ENCODE results near the gene RSL24D1. TPM values are rescaled to one million over a fixed set of nuclear protein-coding genes. Genes with fewer than 3 reads are reported as not detected.

The RSL24D1 gene
- polyA plus RNA-seq (2013) = 70.1 and 71.4 TPM in 2 replicates

GRCh38 chr15:55196458-55197361, at the start of gene RSL24D1:
Gene RSL24D1, minus strand, starts transcription at chr15:55196941. Its CDS starts 51 bp downstream, at chr15:55196890.
- Histone ChIP-seq H3K23ac (ENCODE audit: low read length) (no peak within 1 kb of the TSS), H3K36me3 (ENCODE audit: control insufficient read depth in 1 of 2, insufficient read depth in 2 of 2, low read length in 2 of 2) (peaks cover 0 to 4% of the 10 kb centered on the region in 2 experiments), H3K18ac (ENCODE audit: low read length) (peak within 1 kb of the TSS; percentile 76), H3K4me2 (ENCODE audit: low read length) (peak within 1 kb of the TSS; percentile 97), H3K79me1 (ENCODE audit: low read length) (peaks cover 5% of the 10 kb centered on the region), H2BK120ac (ENCODE audit: insufficient read depth, low read length, poor library complexity) (peak within 1 kb of the TSS; percentile 48), H3K27me3 (ENCODE audit: insufficient read depth, low read length) (no peaks in the 10 kb centered on the region), H3K27ac (ENCODE audit: low read depth, low read length) (peak within 1 kb of the TSS; percentile 84), H3K9me3 (ENCODE audit: insufficient read depth, low read depth, low read length) (no peaks in the 10 kb centered on the region), H3K9ac (ENCODE audit: low read length) (peak within 1 kb of the TSS; percentile 98), H2AK5ac (ENCODE audit: low read length) (peak within 1 kb of the TSS; percentile 9), H3K79me2 (ENCODE audit: control insufficient read depth, insufficient read depth, low read length, poor library complexity) (peaks cover 9% of the 10 kb centered on the region), H3K4me3 (ENCODE audit: low read depth, low read length) (peak within 1 kb of the TSS; percentile 98), H3K4me1 (ENCODE audit: control insufficient read depth in 1 of 2, insufficient read depth in 2 of 2, low read length in 2 of 2) (no peaks in the 10 kb centered on the region), H2AFZ (ENCODE audit: insufficient read depth, low read length, poor library complexity) (peak within 1 kb of the TSS; percentile 89), H2BK5ac (ENCODE audit: low read depth, low read length, poor library complexity) (peak within 1 kb of the TSS; percentile 45), H3K4ac (ENCODE audit: low read depth, low read length) (peak within 1 kb of the TSS; percentile 75), H2BK12ac (ENCODE audit: low read length) (no peak within 1 kb of the TSS), H4K8ac (ENCODE audit: low read depth, low read length) (peak within 1 kb of the TSS; percentile 96), H4K12ac (ENCODE audit: low read depth, low read length) (peak within 1 kb of the TSS; percentile 80), H3K14ac (ENCODE audit: low read length) (peak within 1 kb of the TSS; percentile 90), H4K91ac (ENCODE audit: low read depth, low read length) (peak within 1 kb of the TSS; percentile 91)
- peak; percentile 100 for DNase-seq
- WGBS (ENCODE audit: extremely low coverage, insufficient coverage, insufficient read length) = no CpG with 5 or more reads among the region's 62 CpGs

GRCh38 chr15:55245059-55245458, 48.3 kb upstream of the RSL24D1 start:
- Histone ChIP-seq H3K36me3 (ENCODE audit: control insufficient read depth in 1 of 2, insufficient read depth in 2 of 2, low read length in 2 of 2) (no peaks in the 10 kb centered on the region), H2BK120ac (ENCODE audit: insufficient read depth, low read length, poor library complexity) (no peak overlapping the region), H2BK12ac (ENCODE audit: low read length) (no peak overlapping the region), H3K14ac (ENCODE audit: low read length) (no peak overlapping the region), H4K91ac (ENCODE audit: low read depth, low read length) (no peak overlapping the region), H3K4me2 (ENCODE audit: low read length) (no peak overlapping the region), H3K23ac (ENCODE audit: low read length) (no peak overlapping the region), H3K18ac (ENCODE audit: low read length) (no peak overlapping the region), H2BK5ac (ENCODE audit: low read depth, low read length, poor library complexity) (no peak overlapping the region), H3K4me3 (ENCODE audit: low read depth, low read length) (no peak overlapping the region), H3K27ac (ENCODE audit: low read depth, low read length) (no peak overlapping the region), H4K12ac (ENCODE audit: low read depth, low read length) (no peak overlapping the region), H4K8ac (ENCODE audit: low read depth, low read length) (no peak overlapping the region), H3K4ac (ENCODE audit: low read depth, low read length) (no peak overlapping the region), H2AK5ac (ENCODE audit: low read length) (no peak overlapping the region), H3K9me3 (ENCODE audit: insufficient read depth, low read depth, low read length) (no peaks in the 10 kb centered on the region), H2AFZ (ENCODE audit: insufficient read depth, low read length, poor library complexity) (no peak overlapping the region), H3K9ac (ENCODE audit: low read length) (no peak overlapping the region), H3K27me3 (ENCODE audit: insufficient read depth, low read length) (no peaks in the 10 kb centered on the region), H3K4me1 (ENCODE audit: control insufficient read depth in 1 of 2, insufficient read depth in 2 of 2, low read length in 2 of 2) (peaks cover 0 to 3% of the 10 kb centered on the region in 2 experiments), H3K79me1 (ENCODE audit: low read length) (no peaks in the 10 kb centered on the region), H3K79me2 (ENCODE audit: control insufficient read depth, insufficient read depth, low read length, poor library complexity) (no peaks in the 10 kb centered on the region)
- WGBS (ENCODE audit: extremely low coverage, insufficient coverage, insufficient read length) = no CpG with 5 or more reads among the region's 4 CpGs
- DNase-seq = no peak

- Histone ChIP-seq H2BK12ac (ENCODE audit: low read length) (no peak overlapping the region), H4K91ac (ENCODE audit: low read depth, low read length) (no peak overlapping the region), H3K4me2 (ENCODE audit: low read length) (no peak overlapping the region), H3K4me1 (ENCODE audit: control insufficient read depth in 1 of 2, insufficient read depth in 2 of 2, low read length in 2 of 2) (no peaks in the 10 kb centered on the region), H2BK5ac (ENCODE audit: low read depth, low read length, poor library complexity) (no peak overlapping the region), H3K23ac (ENCODE audit: low read length) (no peak overlapping the region), H3K4me3 (ENCODE audit: low read depth, low read length) (no peak overlapping the region), H2AFZ (ENCODE audit: insufficient read depth, low read length, poor library complexity) (no peak overlapping the region), H2BK120ac (ENCODE audit: insufficient read depth, low read length, poor library complexity) (no peak overlapping the region), H3K79me2 (ENCODE audit: control insufficient read depth, insufficient read depth, low read length, poor library complexity) (no peaks in the 10 kb centered on the region), H4K12ac (ENCODE audit: low read depth, low read length) (no peak overlapping the region), H3K9ac (ENCODE audit: low read length) (no peak overlapping the region), H2AK5ac (ENCODE audit: low read length) (no peak overlapping the region), H3K4ac (ENCODE audit: low read depth, low read length) (no peak overlapping the region), H3K27ac (ENCODE audit: low read depth, low read length) (no peak overlapping the region), H4K8ac (ENCODE audit: low read depth, low read length) (no peak overlapping the region), H3K18ac (ENCODE audit: low read length) (no peak overlapping the region), H3K14ac (ENCODE audit: low read length) (no peak overlapping the region), H3K27me3 (ENCODE audit: insufficient read depth, low read length) (no peaks in the 10 kb centered on the region), H3K36me3 (ENCODE audit: control insufficient read depth in 1 of 2, insufficient read depth in 2 of 2, low read length in 2 of 2) (no peaks in the 10 kb centered on the region), H3K79me1 (ENCODE audit: low read length) (no peaks in the 10 kb centered on the region), H3K9me3 (ENCODE audit: insufficient read depth, low read depth, low read length) (no peaks in the 10 kb centered on the region)
- no peak for DNase-seq
- no CpG with 5 or more reads among the region's 1 CpG for WGBS (ENCODE audit: extremely low coverage, insufficient coverage, insufficient read length)
These were observed 45.1 kb upstream of the RSL24D1 start for GRCh38 chr15:55241891-55242290.

GRCh38 chr15:55241186-55241585, 44.4 kb upstream of the RSL24D1 start:
- Histone ChIP-seq H3K4me2 (ENCODE audit: low read length) (no peak overlapping the region), H3K79me2 (ENCODE audit: control insufficient read depth, insufficient read depth, low read length, poor library complexity) (no peaks in the 10 kb centered on the region), H3K27me3 (ENCODE audit: insufficient read depth, low read length) (no peaks in the 10 kb centered on the region), H3K79me1 (ENCODE audit: low read length) (no peaks in the 10 kb centered on the region), H4K91ac (ENCODE audit: low read depth, low read length) (no peak overlapping the region), H3K4ac (ENCODE audit: low read depth, low read length) (no peak overlapping the region), H4K12ac (ENCODE audit: low read depth, low read length) (no peak overlapping the region), H3K4me1 (ENCODE audit: control insufficient read depth in 1 of 2, insufficient read depth in 2 of 2, low read length in 2 of 2) (no peaks in the 10 kb centered on the region), H3K18ac (ENCODE audit: low read length) (no peak overlapping the region), H3K9ac (ENCODE audit: low read length) (no peak overlapping the region), H2AK5ac (ENCODE audit: low read length) (no peak overlapping the region), H2BK12ac (ENCODE audit: low read length) (no peak overlapping the region), H3K23ac (ENCODE audit: low read length) (no peak overlapping the region), H2BK5ac (ENCODE audit: low read depth, low read length, poor library complexity) (no peak overlapping the region), H3K14ac (ENCODE audit: low read length) (no peak overlapping the region), H3K36me3 (ENCODE audit: control insufficient read depth in 1 of 2, insufficient read depth in 2 of 2, low read length in 2 of 2) (no peaks in the 10 kb centered on the region), H3K27ac (ENCODE audit: low read depth, low read length) (no peak overlapping the region), H3K4me3 (ENCODE audit: low read depth, low read length) (no peak overlapping the region), H2AFZ (ENCODE audit: insufficient read depth, low read length, poor library complexity) (no peak overlapping the region), H3K9me3 (ENCODE audit: insufficient read depth, low read depth, low read length) (no peaks in the 10 kb centered on the region), H4K8ac (ENCODE audit: low read depth, low read length) (no peak overlapping the region), H2BK120ac (ENCODE audit: insufficient read depth, low read length, poor library complexity) (no peak overlapping the region)
- no CpG with 5 or more reads among the region's 1 CpG for WGBS (ENCODE audit: extremely low coverage, insufficient coverage, insufficient read length)
- DNase-seq = no peak

All from trophoblast cell (in vitro differentiated cells and primary cell).